GM12891 (cell line): ENCODE data around the gene UMAD1.

Experiments used
- POLR2A ChIP-seq: IDR thresholded peaks from 2 replicates; pipeline ENCODE4 v1.6.1; 2011; ENCODE audit warnings: low read depth, low read length, control low read depth
- POLR2AphosphoS5 ChIP-seq: IDR thresholded peaks from 2 replicates; pipeline ENCODE4 v1.6.1; 2011; ENCODE audit warnings: low read depth, low read length, control low read depth

- TF ChIP-seq POLR2A (no peak), POLR2AphosphoS5 (no peak)
Observed at GRCh38 chr7:7693881-7694280, 53.3 kb downstream of the UMAD1 start.
